Left lung (tissue), 10 donors: ENCODE data around the gene SOD2. TPM values are rescaled to one million over a fixed set of nuclear protein-coding genes. Genes with fewer than 3 reads are reported as not detected.
"Not testable (repeated sequence)": the region's sequence is repeated elsewhere in the genome, so short reads cannot be mapped to it uniquely, and the experiment has no call there.

Experiments
- ATAC-seq: fragments of 200-7000 bp; cut with Tn5 transposase; one replicate; pipeline ENCODE4 v1.9.1; 2020; ENCODE audit warnings: moderate library complexity
- DNase-seq, 4 donors: peaks; one replicate each; pipeline ENCODE4 v3.0.0-alpha.2; 2013 to 2020
- H3K27ac ChIP-seq, 2 donors: fragments of 200-600 bp; sonication (generic) in 1 of 2; one replicate each; pipeline versions ENCODE4 v1.5.0 to v1.8.0; 2020 to 2021
- H3K27me3 ChIP-seq, 2 donors: fragments of 200-600 bp; sonication (generic) in 1 of 2; one replicate each; pipeline versions ENCODE4 v1.5.0 to v1.8.0; 2020 to 2021
- H3K36me3 ChIP-seq, 2 donors: fragments of 200-600 bp; sonication (generic) in 1 of 2; one replicate each; pipeline versions ENCODE4 v1.5.0 to v1.8.0; 2020 to 2021
- H3K4me1 ChIP-seq, 2 donors: fragments of 200-600 bp; one replicate each; pipeline ENCODE4 v1.8.0; 2021
- H3K4me3 ChIP-seq, 2 donors: fragments of 200-600 bp; sonication (generic) in 1 of 2; one replicate each; pipeline versions ENCODE4 v1.5.0 to v1.8.0; 2020 to 2021; ENCODE audit warnings: mild to moderate bottlenecking in 1 of 2
- H3K9me3 ChIP-seq, 2 donors: fragments of 200-600 bp; sonication (generic) in 1 of 2; one replicate each; pipeline versions ENCODE4 v1.5.0 to v1.8.0; 2020 to 2021
- CTCF ChIP-seq, 2 donors: fragments of 200-600 bp; sonication (generic) in 1 of 2; IDR thresholded peaks; one replicate each; pipeline versions ENCODE4 v1.5.0 to v1.8.0; 2021; ENCODE audit warnings: antibody characterized with exemption in 2 of 2
- intact Hi-C, 2 donors: fragments of 100-400 bp; cut with DNase I; formaldehyde crosslinking; loops; one replicate each; pipeline versions ENCODE4 v1.11.2 to v1.14.2; 2022
- polyA plus RNA-seq, 6 donors: library from polyadenylated mRNA; unstranded; fragments of 120-200 nt; gene quantifications; one replicate each; pipeline ENCODE4 v1.2.1, GENCODE V29; 2013; ENCODE audit not compliant: insufficient read length in 6 of 6
- total RNA-seq, 2 donors: library from RNA; stranded (reverse); fragmentation: NEBNext Ultra II Directional; extraction: Animal tissue kit (Norgen Biotek cat#: 25700); gene quantifications; one replicate each; pipeline ENCODE4 v1.2.1, GENCODE V29; 2021
- donor health status: DM: no; HTN: yes; CAD: no.
- donor health status: DM: no; HTN: no; CAD: no.

The SOD2 gene
- total and polyA plus RNA-seq, 8 donors: 83.7 to 879 (median 89.6) TPM

GRCh38 chr6:159677506-159678165, 15.4 kb downstream of the SOD2 start:
- Histone ChIP-seq H3K9me3 (no peaks in the 10 kb centered on the region), H3K4me1 (peaks cover 5 to 40% of the 10 kb centered on the region in 2 donors), H3K27me3 (no peaks in the 10 kb centered on the region), H3K4me3 (no peak overlapping the region), H3K36me3 (peaks cover 0 to 62% of the 10 kb centered on the region in 2 donors), H3K27ac (peak overlapping the region in 1 of 2 donors; percentile 30)
- TF ChIP-seq CTCF (IDR thresholded peaks at IDR 0.05): no peak
- no peak for ATAC-seq
- intact Hi-C loops: no loop called here
- no peak for DNase-seq

GRCh38 chr6:159676890-159677505, 16.0 kb downstream of the SOD2 start:
- no peaks in the 10 kb centered on the region for H3K27me3 ChIP-seq
- H3K4me1 ChIP-seq: peaks cover 5 to 34% of the 10 kb centered on the region in 2 donors
- ATAC-seq (no peak), DNase-seq (no peak)
- no peak for TF ChIP-seq CTCF (IDR thresholded peaks at IDR 0.05)
- H3K9me3 ChIP-seq: no peaks in the 10 kb centered on the region
- H3K27ac ChIP-seq: peak overlapping the region in 1 of 2 donors; percentile 30
- intact Hi-C loops: no loop called here
- H3K36me3 ChIP-seq: peaks cover 0 to 56% of the 10 kb centered on the region in 2 donors
- H3K4me3 ChIP-seq: no peak overlapping the region

- ATAC-seq, intact Hi-C loops, H3K9me3 ChIP-seq: not testable (repeated sequence)
These were observed 16.8 kb downstream of the SOD2 start for GRCh38 chr6:159676236-159676635.

GRCh38 chr6:159665868-159666635, 27.0 kb downstream of the SOD2 start:
- Histone ChIP-seq H3K9me3 (peaks cover 0 to 7% of the 10 kb centered on the region in 2 donors), H3K4me3 (no peak overlapping the region), H3K36me3 (peaks cover 0 to 48% of the 10 kb centered on the region in 2 donors), H3K27me3 (no peaks in the 10 kb centered on the region), H3K4me1 (no peaks in the 10 kb centered on the region), H3K27ac (no peak overlapping the region)
- intact Hi-C loops: no loop called here
- no peak for TF ChIP-seq CTCF (IDR thresholded peaks at IDR 0.05)
- DNase-seq: no peak
- no peak for ATAC-seq

More at GRCh38 chr6:159676236-159676635, 16.8 kb downstream of the SOD2 start:
- H3K36me3 ChIP-seq: peaks cover 0 to 54% of the 10 kb centered on the region in 2 donors
- not testable (repeated sequence) for DNase-seq, H3K27ac ChIP-seq, H3K27me3 ChIP-seq, H3K4me3 ChIP-seq
- H3K4me1 ChIP-seq: peaks cover 5 to 26% of the 10 kb centered on the region in 2 donors

GRCh38 chr6:159663368-159663889, 29.6 kb downstream of the SOD2 start:
- DNase-seq, intact Hi-C loops, H3K4me3 ChIP-seq, H3K9me3 ChIP-seq, ATAC-seq, H3K27me3 ChIP-seq, H3K4me1 ChIP-seq, H3K27ac ChIP-seq: not testable (repeated sequence)
- H3K36me3 ChIP-seq: peaks cover 0 to 30% of the 10 kb centered on the region in 2 donors

- intact Hi-C loops, H3K4me3 ChIP-seq, H3K27me3 ChIP-seq, H3K27ac ChIP-seq, DNase-seq, H3K4me1 ChIP-seq, H3K9me3 ChIP-seq, ATAC-seq: not testable (repeated sequence)
- H3K36me3 ChIP-seq: peaks cover 0 to 30% of the 10 kb centered on the region in 2 donors
These were observed 31.1 kb downstream of the SOD2 start for GRCh38 chr6:159661977-159662376.
